ENCODE measurements around the gene NPDC1.

The NPDC1 gene, protein sequence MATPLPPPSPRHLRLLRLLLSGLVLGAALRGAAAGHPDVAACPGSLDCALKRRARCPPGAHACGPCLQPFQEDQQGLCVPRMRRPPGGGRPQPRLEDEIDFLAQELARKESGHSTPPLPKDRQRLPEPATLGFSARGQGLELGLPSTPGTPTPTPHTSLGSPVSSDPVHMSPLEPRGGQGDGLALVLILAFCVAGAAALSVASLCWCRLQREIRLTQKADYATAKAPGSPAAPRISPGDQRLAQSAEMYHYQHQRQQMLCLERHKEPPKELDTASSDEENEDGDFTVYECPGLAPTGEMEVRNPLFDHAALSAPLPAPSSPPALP

DNA sequence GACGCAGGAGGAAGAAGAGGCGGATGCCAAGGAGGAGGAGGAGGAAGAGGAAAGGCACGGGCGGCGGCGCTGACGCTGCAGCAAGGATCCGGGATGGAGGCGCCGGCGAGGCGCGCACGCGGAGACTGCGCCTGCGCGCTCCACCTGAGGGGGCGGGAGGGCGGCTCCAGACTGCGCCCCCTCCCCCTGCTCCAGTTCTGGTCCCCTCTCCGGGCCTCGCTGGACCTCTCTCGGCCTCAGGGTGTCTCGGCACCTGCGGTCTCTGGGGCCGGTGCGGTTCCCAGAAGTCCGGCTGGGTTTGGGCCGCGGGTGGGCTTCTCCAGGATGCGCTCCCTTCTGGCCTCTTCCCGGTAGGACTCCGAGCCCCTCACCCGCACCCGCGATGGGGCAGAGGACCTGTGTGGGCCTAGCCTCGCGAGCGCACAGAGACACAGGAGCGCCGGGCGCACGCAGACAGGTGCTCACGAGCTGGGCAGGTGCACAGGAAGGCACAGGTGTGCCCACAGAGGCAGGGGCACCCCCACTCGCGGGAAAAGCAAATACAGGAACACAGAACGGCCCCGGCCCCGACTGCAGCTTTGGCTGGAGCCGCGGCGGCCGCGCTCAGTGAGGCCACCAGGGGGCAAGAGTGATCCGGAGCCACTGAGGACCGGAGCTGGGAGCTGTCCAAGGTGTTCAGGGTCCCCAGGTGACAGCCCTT, at the start of gene NPDC1:
Gene NPDC1, minus strand, starts transcription at position 90 of the 700 bp plus-strand sequence. CDS start 188 bp downstream, outside the sequence.
- peak; percentile 90 for DNase-seq

DNA sequence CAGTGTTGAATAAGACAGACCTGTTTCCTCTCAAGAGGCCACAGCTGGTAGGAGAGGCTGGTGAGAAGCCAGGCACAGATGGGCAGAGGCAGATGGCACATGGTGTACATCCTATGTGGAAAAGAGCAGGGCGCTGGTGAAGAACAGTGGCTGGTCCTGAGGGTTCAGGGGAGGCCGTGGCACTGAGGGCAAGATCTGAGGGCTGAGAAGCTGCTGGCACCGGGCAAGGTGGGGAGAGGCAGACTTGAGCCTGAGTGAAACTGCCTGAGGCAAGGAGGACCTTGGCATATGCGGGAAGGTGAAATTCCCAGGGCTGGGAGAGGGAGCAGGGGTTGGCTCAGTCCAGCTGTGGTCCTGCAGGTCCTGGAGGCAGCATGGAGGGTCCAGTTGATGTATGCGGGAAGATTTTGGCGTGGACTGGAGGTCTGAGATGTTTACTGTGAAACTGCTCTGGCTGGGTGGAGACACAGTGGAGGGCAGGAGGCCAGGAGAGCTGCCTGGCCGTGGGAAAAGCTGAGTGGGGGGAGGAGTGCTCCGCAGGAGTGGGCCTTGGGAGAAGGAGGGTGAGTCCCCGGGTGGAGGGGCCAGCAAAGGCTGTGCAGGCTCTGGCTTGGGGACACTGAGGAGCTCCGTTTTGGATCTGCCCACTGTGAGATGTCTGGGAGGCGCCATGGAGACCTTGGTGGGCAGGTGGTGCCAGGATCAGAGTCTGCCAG, 43.4 kb upstream of the NPDC1 start:
- DNase-seq, result no peak

DNA sequence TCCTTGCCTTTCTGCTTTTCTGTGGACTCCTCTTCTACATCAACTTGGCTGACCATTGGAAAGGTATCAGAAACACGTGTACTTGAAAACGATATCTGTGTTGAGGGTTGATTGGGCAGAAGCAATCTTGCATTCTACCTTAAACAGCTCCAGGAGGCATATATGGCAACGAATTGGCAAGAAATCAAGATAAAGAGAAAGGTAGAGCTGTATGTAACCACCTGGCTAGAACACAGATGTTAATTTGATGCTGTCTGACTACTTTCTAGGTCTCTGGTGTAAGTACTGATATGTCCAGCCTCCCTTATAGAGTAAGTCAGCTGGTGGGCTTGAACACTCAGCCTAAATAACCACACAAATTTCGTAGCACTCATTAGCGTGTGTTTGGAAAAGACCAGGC, 42.1 kb upstream of the NPDC1 start:
- DNase-seq, result no peak

DNA sequence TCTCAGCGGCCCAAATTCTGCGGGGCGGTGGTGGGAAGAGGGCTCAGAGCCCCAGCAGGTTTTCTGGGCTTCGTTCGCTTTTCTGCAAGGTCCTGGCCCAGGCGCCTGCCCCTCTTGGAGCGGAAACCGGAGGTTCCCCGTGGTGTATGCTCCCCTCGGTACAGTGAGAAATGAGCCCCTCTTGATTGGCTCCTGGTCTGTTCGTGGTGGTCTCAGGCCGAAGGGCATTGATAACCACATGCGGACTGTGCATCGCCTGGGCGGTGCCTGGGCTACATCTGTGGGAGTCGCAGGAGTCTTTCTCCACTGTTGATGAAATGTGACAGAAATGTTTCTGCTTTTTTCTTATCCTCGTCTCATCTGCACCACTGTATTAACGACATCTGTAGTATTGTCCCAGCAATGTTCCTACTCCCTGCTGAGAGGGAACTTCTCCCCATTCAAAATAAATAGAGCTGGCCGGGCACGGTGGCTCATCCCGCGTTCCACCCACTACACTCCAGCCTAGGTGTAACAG, 41.5 kb upstream of the NPDC1 start:
- DNase-seq, result peak; percentile 65

DNA sequence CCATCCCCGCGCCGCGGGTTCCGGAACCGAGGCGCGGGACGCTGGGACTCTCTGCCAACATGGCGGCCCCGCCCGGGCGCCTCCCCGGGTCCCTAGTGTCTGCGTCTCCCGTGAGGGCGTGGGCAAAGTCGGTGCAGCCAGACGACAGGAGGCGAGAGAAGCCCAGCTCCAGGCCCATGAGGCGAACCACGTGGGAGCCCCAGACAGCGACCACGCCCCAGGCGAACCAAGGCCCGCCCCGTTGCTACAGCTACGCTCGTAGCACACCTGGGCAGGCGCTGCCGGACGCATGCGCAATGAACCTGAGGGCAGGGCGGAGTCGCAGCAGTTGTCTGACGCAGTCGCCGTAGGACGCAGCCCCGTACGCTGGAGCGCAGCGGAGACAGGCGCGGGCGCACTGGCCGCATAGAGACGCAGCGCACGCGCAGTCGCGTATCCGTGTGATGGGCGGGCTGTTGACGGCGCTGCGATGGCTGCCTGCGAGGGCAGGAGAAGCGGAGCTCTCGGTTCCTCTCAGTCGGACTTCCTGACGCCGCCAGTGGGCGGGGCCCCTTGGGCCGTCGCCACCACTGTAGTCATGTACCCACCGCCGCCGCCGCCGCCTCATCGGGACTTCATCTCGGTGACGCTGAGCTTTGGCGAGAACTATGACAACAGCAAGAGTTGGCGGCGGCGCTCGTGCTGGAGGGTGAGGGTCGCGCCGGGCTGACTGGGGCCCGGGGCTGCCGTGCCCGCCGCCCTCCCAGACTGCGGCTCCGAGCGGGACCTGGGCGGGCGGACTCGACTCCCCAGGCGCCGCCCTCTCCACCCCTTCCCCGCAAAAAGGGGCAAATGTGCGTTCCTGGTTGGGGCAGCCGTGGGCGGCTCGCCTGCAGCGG, 40.8 kb upstream of the NPDC1 start, which contains the start of gene MAN1B1:
Gene MAN1B1, plus strand, starts transcription at position 455 of the 878 bp plus-strand sequence. Its CDS starts 15 bp downstream, at position 470.
- peak; percentile 99 for DNase-seq

DNA sequence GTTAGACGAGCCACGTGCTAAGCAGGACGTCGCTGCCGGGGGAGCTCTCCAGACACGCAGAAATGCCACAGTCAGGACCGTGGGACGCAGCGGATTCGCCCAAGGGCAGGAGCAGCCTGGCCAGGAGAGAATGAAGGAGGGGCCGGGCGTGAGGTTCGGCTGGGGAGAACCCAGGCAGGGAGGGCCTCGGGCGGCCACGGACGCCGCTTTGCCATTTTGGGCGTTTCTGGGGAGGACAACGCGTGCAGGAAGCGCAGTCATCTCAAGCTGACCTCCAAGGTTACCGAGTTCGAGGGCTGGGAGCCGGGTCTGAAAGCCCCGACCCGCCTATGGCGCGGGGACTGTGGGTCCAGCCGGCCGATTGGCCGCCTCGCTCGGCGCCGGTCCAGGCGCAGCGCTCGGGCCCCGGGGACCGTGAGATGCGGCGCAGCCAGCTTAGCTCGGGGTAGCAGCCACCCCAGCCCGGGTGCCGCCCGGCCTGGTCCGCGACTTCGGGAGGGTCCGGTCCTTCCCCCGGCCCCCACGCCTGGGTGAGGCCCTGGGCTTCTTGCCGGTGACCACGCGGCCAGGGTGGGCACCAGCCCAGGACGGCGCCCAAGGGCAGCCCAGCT, 40.0 kb upstream of the NPDC1 start:
- DNase-seq, result peak; percentile 64

DNA sequence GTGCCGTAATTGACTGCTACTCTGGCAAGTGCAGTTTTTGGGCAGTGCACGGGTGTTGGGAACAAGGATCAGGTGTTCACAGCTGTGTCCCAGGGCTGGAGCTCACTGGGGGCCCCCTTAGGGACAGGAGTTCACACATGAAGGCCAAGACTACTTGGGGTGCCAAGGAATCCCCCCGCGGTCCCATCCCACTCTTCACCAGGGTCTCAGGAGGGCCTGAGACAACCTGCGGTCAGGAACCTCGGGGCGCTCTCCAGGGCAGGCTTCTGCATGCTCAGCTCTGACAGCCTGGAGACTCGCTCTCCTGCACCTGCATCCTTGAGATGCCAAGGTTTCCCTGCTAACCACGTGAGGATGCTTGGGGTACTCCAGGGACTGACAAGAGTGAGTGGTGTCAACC, 38.5 kb upstream of the NPDC1 start:
- no peak for DNase-seq

DNA sequence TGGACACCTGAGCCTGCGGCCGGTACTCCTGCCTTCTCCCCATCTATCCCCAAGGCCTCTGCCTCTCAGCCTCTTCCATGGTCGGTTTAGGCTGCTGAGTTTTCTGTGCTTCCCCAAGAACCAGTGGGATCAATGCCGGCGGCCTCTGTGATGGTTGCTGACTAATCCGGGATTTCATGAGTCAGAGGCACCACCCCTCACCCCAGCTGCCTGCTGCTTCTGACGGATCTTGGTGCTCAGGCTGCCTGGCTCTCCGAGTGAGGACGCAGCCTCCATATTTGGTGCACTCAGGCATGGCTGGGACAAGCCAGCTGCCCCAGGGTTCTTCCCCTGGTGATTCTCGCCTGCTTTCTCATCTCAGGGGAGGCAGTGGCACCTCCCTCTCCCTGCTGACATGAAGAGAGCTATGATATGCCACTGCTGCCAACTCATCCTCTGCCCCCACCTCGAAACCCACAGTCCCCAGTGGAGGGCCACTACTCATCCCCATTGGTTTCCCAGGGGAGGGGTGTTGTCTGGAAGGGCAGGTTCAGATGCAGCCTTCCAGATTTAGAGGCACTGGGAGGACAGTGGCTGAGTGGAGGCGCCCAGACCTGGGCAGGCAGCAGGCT, 37.5 kb upstream of the NPDC1 start:
- DNase-seq, result no peak

DNA sequence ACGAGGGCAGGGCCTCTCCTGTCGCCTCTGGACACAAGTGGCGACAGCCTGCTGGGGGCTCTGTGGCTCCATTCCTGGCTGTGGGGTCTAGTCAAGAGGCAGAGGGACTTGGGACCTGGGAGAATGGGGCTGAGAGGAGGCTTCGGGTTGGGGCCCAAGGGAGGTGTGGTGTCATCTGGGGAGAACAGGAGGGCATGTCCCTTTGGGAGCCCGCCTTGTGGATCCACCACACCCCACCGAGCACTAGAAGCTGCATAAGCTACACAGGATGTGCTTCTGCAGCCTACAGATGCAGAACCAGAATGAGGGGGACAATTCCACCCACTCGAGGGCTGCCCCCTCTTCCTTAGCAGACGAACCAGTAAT, 36.9 kb upstream of the NPDC1 start:
- no peak for DNase-seq

DNA sequence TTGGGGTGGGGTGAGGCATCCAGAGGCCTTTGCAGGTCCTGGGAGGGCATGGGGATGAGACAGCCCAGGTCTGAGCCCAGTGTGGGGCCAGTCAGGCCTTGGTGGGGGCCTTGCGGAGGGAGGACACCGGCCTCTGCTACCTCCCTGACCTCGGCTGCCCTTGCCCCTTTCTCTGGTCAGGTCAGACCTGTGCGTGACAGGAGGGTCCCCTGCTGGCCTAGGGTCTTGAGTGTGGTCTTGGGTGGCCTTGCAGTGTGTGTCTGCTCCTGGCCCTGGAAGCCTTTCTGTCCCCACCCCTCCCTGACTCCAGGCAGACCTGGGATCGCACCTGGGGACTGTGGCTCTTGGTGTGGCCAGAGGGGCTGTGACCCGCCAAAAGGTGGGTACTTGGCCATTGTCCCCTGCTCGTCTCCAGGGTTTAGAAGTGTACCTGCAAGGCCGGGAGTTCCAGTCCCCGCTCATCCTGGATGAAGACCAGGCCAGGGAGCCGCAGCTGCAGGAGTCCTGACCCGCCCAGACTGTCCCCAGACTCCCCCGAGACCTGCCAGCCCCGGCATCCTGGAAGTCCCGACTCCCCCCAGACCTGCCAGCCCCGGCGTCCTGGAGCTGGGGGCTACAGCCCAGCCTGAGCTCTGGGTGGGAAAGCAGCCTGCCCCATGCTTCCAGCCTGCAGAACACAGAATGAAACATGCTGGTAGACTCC, 36.4 kb upstream of the NPDC1 start:
- no peak for DNase-seq

DNA sequence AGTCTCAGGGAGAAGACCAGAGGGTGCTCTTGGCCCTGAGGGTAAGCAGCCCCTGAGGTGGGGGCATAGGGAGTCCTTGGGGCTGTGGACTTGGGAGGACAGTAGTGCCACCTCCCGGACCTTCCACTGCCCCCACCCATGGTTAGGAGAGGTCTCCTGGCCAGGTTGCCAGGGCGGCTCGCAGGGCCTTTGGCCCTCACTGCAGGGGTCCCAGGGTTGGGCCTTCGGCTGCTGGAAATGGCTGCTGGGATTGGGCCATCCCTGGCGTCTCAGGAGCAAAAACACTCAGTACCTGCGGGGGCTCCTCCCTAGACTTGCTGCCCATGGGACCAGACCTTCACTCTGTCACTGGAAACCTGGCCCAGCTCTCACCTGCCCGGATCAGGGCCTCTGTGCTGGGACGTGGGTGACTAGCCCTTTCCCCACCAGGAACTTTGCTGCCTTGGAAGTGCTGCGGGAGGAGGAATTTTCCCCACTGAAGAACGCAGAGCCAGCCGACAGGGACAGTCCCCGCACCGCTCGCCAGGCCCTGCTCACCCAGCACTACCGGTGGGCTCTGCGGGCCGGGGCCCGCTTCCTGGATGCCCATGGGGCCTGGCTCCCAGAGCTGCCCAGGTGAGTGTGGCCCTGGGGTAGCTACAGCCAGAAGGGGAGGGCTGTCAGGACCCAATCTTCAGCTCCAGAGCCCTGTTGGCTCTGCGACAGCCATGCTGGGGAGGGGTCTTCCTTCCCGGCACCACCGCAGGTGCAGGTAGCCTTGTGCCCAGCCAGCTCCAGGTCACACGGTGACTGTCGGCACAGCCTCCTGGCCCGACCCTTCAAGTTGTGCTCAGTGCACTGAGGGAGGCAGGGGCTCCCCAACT, 34.5 kb upstream of the NPDC1 start:
- DNase-seq, result no peak

DNA sequence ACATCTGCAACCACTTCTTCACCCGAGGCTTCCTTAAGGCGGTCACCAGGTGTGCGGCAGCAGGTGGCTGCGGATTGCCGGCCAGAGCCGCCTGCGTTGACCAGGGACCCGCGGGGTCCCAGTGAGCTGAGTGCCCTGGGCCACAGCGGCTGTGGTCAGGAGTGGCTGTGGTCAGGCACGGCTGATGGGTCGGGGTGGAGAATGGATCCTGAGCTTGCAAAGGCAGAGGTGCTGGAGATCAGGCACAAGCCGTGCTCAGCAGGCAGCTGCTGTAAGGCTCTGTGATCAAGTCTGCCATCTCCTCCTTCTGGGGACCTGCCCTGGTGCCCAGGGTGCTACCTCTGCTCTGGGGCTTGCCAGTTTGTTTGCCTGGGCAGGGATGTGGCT, 33.4 kb upstream of the NPDC1 start:
- DNase-seq, result no peak

DNA sequence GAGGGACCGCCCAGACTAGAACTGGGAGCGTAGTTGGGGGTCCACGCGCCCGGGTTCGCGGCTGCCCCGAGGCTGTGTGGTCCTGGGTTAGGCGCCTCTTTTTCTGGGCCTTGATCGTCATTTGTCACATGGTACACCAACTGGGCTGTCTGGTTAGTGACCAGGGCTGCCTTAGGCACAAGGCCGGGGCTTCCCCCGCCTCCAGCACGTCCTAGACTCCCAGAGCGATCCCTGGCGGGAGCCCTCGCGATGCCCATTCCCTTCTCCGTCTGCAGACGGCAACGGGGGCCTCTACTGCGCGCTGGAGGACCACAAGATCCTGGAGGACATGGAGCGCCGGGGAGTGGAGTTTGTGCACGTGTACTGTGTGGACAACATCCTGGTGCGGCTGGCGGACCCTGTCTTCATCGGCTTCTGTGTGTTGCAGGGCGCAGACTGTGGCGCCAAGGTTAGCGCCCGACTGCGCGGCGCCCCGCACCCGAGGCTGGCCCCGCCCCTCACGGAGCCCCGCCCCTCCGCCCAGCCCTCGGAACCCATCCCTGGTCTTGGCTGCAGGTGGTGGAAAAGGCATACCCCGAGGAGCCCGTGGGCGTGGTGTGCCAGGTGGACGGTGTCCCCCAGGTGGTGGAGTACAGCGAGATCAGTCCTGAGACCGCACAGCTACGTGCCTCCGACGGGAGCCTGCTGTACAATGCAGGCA, 32.9 kb upstream of the NPDC1 start:
- no peak for DNase-seq

DNA sequence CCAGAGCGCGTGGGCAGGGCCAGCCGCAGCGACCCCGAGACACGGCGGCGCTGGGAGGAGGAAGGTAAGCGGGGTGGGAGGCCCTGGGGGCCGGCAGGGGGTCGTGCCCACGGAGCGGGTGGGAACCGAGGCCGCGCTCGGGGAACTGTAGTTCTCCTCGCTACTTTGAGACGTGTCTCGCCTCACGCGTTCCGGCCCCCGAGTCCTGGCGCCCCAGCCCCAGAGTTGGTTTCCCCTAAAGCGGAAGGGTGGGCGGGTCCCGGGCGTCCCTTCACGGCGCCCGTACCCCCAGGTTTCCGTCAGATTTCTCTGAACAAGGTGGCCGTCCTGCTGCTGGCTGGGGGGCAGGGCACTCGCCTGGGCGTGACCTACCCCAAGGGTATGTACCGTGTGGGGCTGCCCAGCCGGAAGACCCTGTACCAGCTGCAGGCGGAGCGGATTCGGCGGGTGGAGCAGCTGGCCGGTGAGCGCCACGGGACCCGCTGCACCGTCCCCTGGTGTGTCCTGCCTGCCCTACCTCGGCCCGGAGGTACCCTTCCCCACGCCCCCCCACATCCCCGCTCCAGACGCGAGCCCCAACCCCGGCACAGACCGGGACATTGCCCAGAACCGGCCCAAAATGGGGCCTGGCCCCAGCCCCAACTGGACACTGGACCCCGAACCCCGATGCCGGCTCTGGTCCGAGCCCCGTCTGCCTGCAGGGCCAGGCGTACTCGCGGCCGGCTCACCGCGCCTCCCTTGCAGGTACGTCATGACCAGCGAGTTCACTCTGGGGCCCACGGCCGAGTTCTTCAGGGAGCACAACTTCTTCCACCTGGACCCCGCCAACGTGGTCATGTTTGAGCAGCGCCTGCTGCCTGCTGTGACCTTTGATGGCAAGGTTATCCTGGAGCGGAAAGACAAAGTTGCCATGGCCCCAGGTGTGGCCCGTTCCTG, 32.0 kb upstream of the NPDC1 start:
- DNase-seq, result peak; percentile 67

DNA sequence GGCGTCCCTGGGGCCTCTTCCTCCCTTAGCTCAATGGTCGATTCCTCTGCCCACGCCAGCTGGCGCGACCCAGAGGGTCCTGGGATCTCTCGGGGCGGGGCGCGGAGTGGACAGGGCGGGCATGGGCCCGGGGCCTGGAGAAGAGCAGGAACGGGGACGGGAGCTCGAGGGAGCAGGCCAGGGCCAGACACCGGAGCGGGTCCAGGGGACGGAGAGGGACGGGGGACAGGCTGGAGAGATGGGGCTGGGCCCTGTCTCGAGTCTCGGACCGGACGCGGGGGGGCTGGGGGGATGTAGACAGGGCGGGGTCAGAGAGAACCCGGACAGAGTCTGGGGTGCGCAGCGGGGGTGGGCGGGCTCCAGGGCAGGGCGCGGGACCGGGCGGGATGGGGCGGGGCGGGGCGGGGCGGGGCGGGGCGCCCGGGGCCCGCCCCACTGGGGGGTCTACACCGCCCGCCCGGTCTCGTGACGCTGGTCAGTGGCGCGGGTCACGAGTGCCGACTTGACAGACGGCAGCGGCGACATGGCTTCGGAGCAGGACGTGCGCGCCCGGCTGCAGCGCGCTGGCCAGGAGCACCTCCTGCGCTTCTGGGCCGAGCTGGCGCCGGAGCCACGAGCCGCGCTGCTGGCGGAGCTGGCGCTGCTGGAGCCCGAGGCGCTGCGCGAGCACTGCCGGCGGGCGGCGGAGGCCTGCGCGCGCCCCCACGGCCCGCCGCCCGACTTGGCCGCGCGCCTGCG, 31.2 kb upstream of the NPDC1 start, which contains the start of gene UAP1L1:
Gene UAP1L1, plus strand, starts transcription at position 508 of the 738 bp plus-strand sequence. Its CDS starts 16 bp downstream, at position 524.
- DNase-seq, result peak; percentile 85

DNA sequence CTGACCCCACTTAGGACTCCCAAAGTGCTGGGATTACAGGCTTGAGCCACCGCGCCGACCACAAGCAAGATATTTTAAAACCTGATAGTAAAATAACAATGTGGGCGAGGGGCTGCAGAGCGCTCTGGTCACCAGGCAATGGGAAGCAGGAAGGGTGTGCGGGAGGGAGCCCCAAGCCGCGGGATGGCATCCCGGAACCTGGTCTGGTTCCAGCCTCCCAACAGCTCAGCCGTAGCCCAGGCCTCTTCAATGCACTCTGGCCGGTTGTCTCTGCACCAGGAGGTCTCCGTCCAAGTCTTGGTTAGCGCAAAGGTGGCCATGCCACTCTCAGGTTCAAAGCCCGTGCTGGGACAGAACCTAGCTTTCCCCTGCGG, 30.6 kb upstream of the NPDC1 start:
- DNase-seq, result no peak

DNA sequence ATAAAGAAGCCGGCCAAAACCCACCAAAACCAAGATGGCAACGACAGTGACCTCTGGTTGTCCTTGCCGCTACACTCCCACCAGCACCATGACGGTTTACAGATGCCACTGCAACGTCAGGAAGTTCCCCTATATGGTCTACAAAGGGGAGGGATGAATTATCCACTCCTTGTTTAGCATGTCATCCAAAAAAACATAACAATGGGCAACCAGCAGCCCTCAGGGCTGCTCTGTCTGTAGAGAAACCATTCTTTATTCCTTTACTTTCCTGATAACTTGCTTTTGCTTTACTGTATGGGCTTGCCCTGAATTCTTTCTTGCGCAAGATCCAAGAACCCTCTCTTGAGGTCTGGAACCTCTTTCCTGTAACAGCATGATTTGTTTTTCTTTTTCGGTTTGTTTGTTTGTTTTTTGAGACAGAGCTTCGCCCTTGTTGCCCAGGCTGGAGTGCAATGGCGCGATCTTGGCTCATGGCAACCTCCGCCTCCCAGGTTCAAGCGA, 29.3 kb upstream of the NPDC1 start:
- DNase-seq, result no peak

All from hematopoietic multipotent progenitor cell treated with erythropoietin and hydrocortisone succinate and interleukin-3 and kit ligand, for 4 days (in vitro differentiated cells).